ENCODE results near the gene ATAD2B.
"Not testable (repeated sequence)": the region's sequence is repeated elsewhere in the genome, so short reads cannot be mapped to it uniquely, and the experiment has no call there.

The ATAD2B gene

DNA sequence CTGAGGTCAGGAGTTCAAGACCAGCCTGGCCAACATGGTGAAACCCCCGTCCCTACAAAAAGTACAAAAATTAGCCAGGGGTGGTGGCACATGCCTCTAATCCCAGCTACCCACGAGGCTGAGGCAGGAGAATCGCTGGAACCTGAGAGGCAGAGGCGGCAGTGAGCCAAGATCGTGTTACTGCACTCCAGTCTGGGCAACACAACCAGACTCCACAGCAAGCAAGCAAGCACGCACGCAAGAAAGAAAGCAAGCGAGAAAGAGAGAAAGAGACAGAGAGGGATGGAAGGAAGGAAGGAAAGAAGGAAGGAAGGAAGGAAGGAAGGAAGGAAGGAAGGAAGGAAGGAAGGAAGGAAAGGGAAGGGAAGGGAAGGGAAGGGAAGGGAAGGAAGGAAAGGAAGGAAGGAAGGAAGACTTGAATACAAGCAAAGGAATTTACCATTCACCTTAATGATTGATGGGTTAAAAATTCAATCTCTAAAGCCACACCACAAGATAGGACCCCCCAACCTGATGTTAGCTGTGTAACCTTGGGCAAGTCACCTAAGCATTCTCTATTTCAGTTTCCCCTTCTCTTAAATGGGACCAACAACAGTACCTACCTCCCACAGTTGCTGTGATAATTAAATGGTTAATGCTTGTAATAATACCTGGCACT, 181.7 kb downstream of the ATAD2B start:
- CTCF ChIA-PET, result no interaction called here
- WGBS (ENCODE audit: insufficient coverage), result 98% methylated on average over 6 of the region's 8 CpGs
- Histone ChIP-seq H3K27me3 (replicated peaks in 2 of 5; ENCODE audit: control insufficient read depth in 4 of 5, insufficient read depth in 5 of 5, low read length in 4 of 5) (no peaks in the 10 kb centered on the region), H3K9me3 (ENCODE audit: control extremely low read depth in 1 of 5, control insufficient read depth in 4 of 5, insufficient read depth in 2 of 5, low read depth in 1 of 5, low read length in 4 of 5) (no peaks in the 10 kb centered on the region), H3K4me3 (ENCODE audit: control insufficient read depth in 1 of 7, extremely low read depth in 1 of 7, insufficient read depth in 4 of 7, low read depth in 2 of 7, low read length in 6 of 7) (no peak overlapping the region), H3K4me1 (ENCODE audit: control extremely low read depth in 1 of 4, control insufficient read depth in 4 of 4, insufficient read depth in 4 of 4, low read length in 3 of 4) (no peaks in the 10 kb centered on the region), H3K36me3 (ENCODE audit: control insufficient read depth in 4 of 4, insufficient read depth in 4 of 4, low read length in 3 of 4) (peaks cover 0 to 3% (median 1%) of the 10 kb centered on the region in 4 experiments), H3K27ac (ENCODE audit: insufficient read depth in 1 of 2, low read depth in 1 of 2, low read length in 2 of 2, poor library complexity in 1 of 2, severe bottlenecking in 2 of 2) (no peak overlapping the region)
- DNase-seq, result no peak
- POLR2A ChIA-PET, result no interaction called here

DNA sequence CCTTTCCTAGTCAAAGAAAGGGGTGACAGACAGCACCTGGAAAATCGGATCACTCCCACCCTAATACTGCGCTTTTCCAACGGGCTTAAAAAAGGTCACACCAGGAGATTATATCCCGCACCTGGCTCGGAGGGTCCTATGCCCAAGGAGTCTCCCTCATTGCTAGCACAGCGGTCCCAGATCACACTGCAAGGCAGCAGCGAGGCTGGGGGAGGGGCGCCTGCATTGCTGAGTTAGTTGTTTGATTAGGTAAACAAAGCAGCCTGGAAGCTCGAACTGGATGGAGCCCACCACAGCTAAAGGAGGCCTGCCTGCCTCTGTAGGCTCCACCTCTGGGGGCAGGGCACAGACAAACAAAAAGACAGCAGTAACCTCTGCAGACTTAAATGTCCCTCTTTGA, 190.1 kb downstream of the ATAD2B start:
- POLR2A ChIA-PET; H3K27me3 ChIP-seq (replicated peaks in 2 of 5; ENCODE audit: control insufficient read depth in 4 of 5, insufficient read depth in 5 of 5, low read length in 4 of 5); H3K9me3 ChIP-seq (ENCODE audit: control extremely low read depth in 1 of 5, control insufficient read depth in 4 of 5, insufficient read depth in 2 of 5, low read depth in 1 of 5, low read length in 4 of 5); H3K4me1 ChIP-seq (ENCODE audit: control extremely low read depth in 1 of 4, control insufficient read depth in 4 of 4, insufficient read depth in 4 of 4, low read length in 3 of 4); DNase-seq; H3K27ac ChIP-seq (ENCODE audit: insufficient read depth in 1 of 2, low read depth in 1 of 2, low read length in 2 of 2, poor library complexity in 1 of 2, severe bottlenecking in 2 of 2); H3K4me3 ChIP-seq (ENCODE audit: control insufficient read depth in 1 of 7, extremely low read depth in 1 of 7, insufficient read depth in 4 of 7, low read depth in 2 of 7, low read length in 6 of 7); CTCF ChIA-PET: not testable (repeated sequence)
- whole genome bisulfite sequencing (ENCODE audit: insufficient coverage), result 96% methylated on average over 8 of the region's 9 CpGs
- H3K36me3 ChIP-seq (ENCODE audit: control insufficient read depth in 4 of 4, insufficient read depth in 4 of 4, low read length in 3 of 4), result peaks cover 0 to 24% (median 1%) of the 10 kb centered on the region in 4 experiments

DNA sequence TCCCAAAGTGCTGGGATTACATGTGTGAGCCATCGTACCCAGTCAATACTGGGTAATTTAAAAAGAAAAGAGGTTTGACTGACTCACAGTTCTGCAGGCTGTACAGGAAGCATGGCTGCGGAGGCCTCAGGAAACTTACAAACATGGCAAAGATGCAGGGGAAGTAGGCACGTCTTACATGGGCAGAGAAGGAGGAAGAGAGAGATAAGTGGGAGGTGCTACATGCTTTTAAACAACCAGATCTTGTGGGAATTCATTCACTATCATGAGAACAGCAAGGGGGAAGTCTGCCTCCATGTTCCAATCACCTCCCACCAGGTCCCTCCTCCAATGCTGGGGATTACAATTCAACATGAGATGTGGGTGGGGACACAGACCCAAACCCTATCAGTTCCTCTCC, 192.5 kb downstream of the ATAD2B start:
- peaks cover 0 to 26% (median 3%) of the 10 kb centered on the region in 4 experiments for H3K36me3 ChIP-seq (ENCODE audit: control insufficient read depth in 4 of 4, insufficient read depth in 4 of 4, low read length in 3 of 4)
- peaks cover 0 to 9% (median 6%) of the 10 kb centered on the region in 5 experiments for H3K9me3 ChIP-seq (ENCODE audit: control extremely low read depth in 1 of 5, control insufficient read depth in 4 of 5, insufficient read depth in 2 of 5, low read depth in 1 of 5, low read length in 4 of 5)
- H3K27me3 ChIP-seq (replicated peaks in 2 of 5; ENCODE audit: control insufficient read depth in 4 of 5, insufficient read depth in 5 of 5, low read length in 4 of 5), result no peaks in the 10 kb centered on the region
- CTCF ChIA-PET, result no interaction called here
- peaks cover 0 to 6% (median 0%) of the 10 kb centered on the region in 4 experiments for H3K4me1 ChIP-seq (ENCODE audit: control extremely low read depth in 1 of 4, control insufficient read depth in 4 of 4, insufficient read depth in 4 of 4, low read length in 3 of 4)
- H3K4me3 ChIP-seq (ENCODE audit: control insufficient read depth in 1 of 7, extremely low read depth in 1 of 7, insufficient read depth in 4 of 7, low read depth in 2 of 7, low read length in 6 of 7), result no peak overlapping the region
- POLR2A ChIA-PET, result no interaction called here
- no peak for DNase-seq
- 90% methylated on average over 3 of the region's 3 CpGs for WGBS (ENCODE audit: insufficient coverage)
- H3K27ac ChIP-seq (ENCODE audit: insufficient read depth in 1 of 2, low read depth in 1 of 2, low read length in 2 of 2, poor library complexity in 1 of 2, severe bottlenecking in 2 of 2), result no peak overlapping the region

DNA sequence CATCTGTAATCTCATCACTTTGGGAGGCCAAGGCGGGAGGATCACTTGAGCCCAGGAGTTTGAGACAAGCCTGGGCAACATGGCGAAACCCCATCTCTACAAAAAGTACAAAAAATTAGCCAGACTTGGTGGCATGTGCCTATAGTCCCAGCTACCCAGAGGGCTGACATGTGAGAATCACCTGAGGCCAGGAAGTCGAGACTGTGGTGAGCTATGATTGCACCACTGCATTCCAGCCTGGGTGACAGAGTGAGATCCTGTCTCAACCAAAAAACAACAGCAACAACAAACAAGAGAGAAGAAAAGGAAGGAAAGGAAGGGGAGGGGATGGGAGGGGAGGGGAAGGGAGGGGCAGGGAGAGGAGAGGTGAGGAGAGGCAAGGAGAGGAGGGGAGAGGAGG, 203.9 kb downstream of the ATAD2B start:
- 100% methylated on average over 2 of the region's 3 CpGs for WGBS (ENCODE audit: insufficient coverage)
- DNase-seq; POLR2A ChIA-PET; CTCF ChIA-PET; H3K4me1 ChIP-seq (ENCODE audit: control extremely low read depth in 1 of 4, control insufficient read depth in 4 of 4, insufficient read depth in 4 of 4, low read length in 3 of 4); H3K4me3 ChIP-seq (ENCODE audit: control insufficient read depth in 1 of 7, extremely low read depth in 1 of 7, insufficient read depth in 4 of 7, low read depth in 2 of 7, low read length in 6 of 7); H3K27ac ChIP-seq (ENCODE audit: insufficient read depth in 1 of 2, low read depth in 1 of 2, low read length in 2 of 2, poor library complexity in 1 of 2, severe bottlenecking in 2 of 2); H3K27me3 ChIP-seq (replicated peaks in 2 of 5; ENCODE audit: control insufficient read depth in 4 of 5, insufficient read depth in 5 of 5, low read length in 4 of 5): not testable (repeated sequence)
- Histone ChIP-seq H3K36me3 (ENCODE audit: control insufficient read depth in 4 of 4, insufficient read depth in 4 of 4, low read length in 3 of 4) (peaks cover 0 to 28% (median 4%) of the 10 kb centered on the region in 4 experiments), H3K9me3 (ENCODE audit: control extremely low read depth in 1 of 5, control insufficient read depth in 4 of 5, insufficient read depth in 2 of 5, low read depth in 1 of 5, low read length in 4 of 5) (peaks cover 5 to 41% (median 6%) of the 10 kb centered on the region in 5 experiments)

DNA sequence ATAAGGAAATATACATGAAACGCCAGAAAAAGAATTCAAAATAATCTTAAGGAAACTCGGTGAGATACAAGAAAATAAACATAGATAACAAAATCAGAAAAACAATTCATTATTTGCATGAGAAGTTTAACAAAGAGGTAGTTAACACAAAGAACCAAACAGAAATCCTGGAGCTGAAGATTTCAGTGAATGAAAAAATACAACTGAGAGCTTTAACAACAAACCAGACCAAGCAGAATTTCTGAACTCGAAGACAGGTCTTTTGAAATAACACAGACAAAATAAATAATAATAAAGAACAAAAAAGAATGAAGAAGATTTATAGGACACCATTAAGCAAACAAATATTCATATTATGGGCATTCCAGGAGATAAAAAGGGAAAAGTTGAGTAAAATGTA, 204.7 kb downstream of the ATAD2B start:
- H3K36me3 ChIP-seq (ENCODE audit: control insufficient read depth in 4 of 4, insufficient read depth in 4 of 4, low read length in 3 of 4), result peaks cover 0 to 28% (median 4%) of the 10 kb centered on the region in 4 experiments
- no CpG with 5 or more reads among the region's 3 CpGs for WGBS (ENCODE audit: insufficient coverage)
- CTCF ChIA-PET, result interaction anchor here (1.4 kb wide), 1 partner anchor 14 kb away, joined by 3 read pairs; no protein-coding TSS in a partner anchor
- peak in 1 of 3 donors; percentile 11 for DNase-seq
- no peak overlapping the region for H3K4me3 ChIP-seq (ENCODE audit: control insufficient read depth in 1 of 7, extremely low read depth in 1 of 7, insufficient read depth in 4 of 7, low read depth in 2 of 7, low read length in 6 of 7)
- no peak overlapping the region for H3K27ac ChIP-seq (ENCODE audit: insufficient read depth in 1 of 2, low read depth in 1 of 2, low read length in 2 of 2, poor library complexity in 1 of 2, severe bottlenecking in 2 of 2)
- POLR2A ChIA-PET, result no interaction called here
- no peaks in the 10 kb centered on the region for H3K4me1 ChIP-seq (ENCODE audit: control extremely low read depth in 1 of 4, control insufficient read depth in 4 of 4, insufficient read depth in 4 of 4, low read length in 3 of 4)
- no peaks in the 10 kb centered on the region for H3K27me3 ChIP-seq (replicated peaks in 2 of 5; ENCODE audit: control insufficient read depth in 4 of 5, insufficient read depth in 5 of 5, low read length in 4 of 5)
- H3K9me3 ChIP-seq (ENCODE audit: control extremely low read depth in 1 of 5, control insufficient read depth in 4 of 5, insufficient read depth in 2 of 5, low read depth in 1 of 5, low read length in 4 of 5), result peaks cover 5 to 41% (median 6%) of the 10 kb centered on the region in 5 experiments

DNA sequence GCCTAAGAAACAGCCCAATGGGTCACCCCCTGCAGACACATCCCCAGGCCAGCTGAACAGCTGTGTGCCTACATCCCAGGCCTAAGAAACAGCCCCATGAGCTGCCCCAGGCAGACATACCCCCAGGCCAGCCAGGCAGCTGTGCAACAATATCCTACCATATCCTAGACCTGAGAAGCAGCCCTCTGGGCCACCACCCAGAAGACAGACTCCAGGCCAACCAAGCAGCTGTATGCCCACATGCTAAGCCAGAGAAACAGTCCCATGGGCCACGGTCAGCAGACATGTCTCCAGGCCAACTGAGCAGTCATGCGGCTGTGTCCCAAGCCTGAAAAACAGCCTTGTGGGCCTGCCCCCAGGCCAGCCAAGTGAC, 205.5 kb downstream of the ATAD2B start:
- no peaks in the 10 kb centered on the region for H3K27me3 ChIP-seq (replicated peaks in 2 of 5; ENCODE audit: control insufficient read depth in 4 of 5, insufficient read depth in 5 of 5, low read length in 4 of 5)

DNA sequence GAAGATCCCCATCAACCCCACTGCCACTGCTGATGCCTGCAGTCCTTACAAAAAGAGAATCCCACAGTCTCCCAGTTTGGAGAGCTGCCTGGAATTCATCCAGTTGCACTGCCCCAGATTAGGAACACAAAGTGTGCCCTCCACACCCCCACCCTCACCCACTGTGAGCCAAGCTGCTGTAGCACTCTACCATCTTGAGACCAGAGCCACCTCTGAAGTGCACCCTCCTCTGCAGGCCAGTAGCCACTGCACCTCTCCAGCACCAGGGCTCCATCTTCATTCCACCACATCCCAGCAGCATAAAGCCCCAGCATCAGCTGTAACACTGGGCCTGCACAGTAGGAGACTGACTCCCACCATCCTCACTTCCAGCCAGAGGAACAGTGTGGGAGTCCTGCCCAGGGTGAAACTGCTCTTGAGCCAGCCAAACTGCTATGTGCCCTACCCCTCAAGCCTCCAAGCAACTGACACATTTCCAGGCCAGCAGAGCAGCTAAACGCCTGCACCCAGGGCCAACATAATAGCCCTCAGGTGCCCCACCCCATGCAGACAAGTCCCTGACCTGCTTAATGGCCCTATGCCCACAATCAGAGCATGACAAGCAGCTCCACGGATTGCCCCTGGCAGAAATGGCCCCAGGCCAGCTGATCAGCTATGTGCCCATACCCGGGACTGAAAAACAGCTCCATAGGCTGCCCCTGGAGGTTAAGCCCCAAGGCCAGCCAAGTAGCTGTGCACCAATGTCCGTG, 206.0 kb downstream of the ATAD2B start:
- WGBS (ENCODE audit: insufficient coverage), result 87% methylated on average over 4 of the region's 4 CpGs
- no peak for DNase-seq
- Histone ChIP-seq H3K4me3 (ENCODE audit: control insufficient read depth in 1 of 7, extremely low read depth in 1 of 7, insufficient read depth in 4 of 7, low read depth in 2 of 7, low read length in 6 of 7) (no peak overlapping the region), H3K4me1 (ENCODE audit: control extremely low read depth in 1 of 4, control insufficient read depth in 4 of 4, insufficient read depth in 4 of 4, low read length in 3 of 4) (no peaks in the 10 kb centered on the region), H3K36me3 (ENCODE audit: control insufficient read depth in 4 of 4, insufficient read depth in 4 of 4, low read length in 3 of 4) (peaks cover 0 to 24% (median 5%) of the 10 kb centered on the region in 4 experiments), H3K27me3 (replicated peaks in 2 of 5; ENCODE audit: control insufficient read depth in 4 of 5, insufficient read depth in 5 of 5, low read length in 4 of 5) (no peaks in the 10 kb centered on the region), H3K9me3 (ENCODE audit: control extremely low read depth in 1 of 5, control insufficient read depth in 4 of 5, insufficient read depth in 2 of 5, low read depth in 1 of 5, low read length in 4 of 5) (peaks cover 4 to 36% (median 6%) of the 10 kb centered on the region in 5 experiments), H3K27ac (ENCODE audit: insufficient read depth in 1 of 2, low read depth in 1 of 2, low read length in 2 of 2, poor library complexity in 1 of 2, severe bottlenecking in 2 of 2) (no peak overlapping the region)
- CTCF ChIA-PET, result interaction anchor here (0.5 kb wide), 1 partner anchor 109 kb away, joined by 3 read pairs; no protein-coding TSS in a partner anchor
- POLR2A ChIA-PET, result no interaction called here

More for the DNA sequence above, 205.5 kb downstream of the ATAD2B start:
- CTCF ChIA-PET, result interaction anchor here (0.5 to 1.4 kb wide), 2 partner anchors 13 to 108 kb away, joined by 3 read pairs; no protein-coding TSS in a partner anchor
- H3K36me3 ChIP-seq (ENCODE audit: control insufficient read depth in 4 of 4, insufficient read depth in 4 of 4, low read length in 3 of 4), result peaks cover 0 to 30% (median 6%) of the 10 kb centered on the region in 4 experiments
- WGBS (ENCODE audit: insufficient coverage), result 83% methylated on average over 1 of the region's 2 CpGs
- no peak for DNase-seq
- H3K4me1 ChIP-seq (ENCODE audit: control extremely low read depth in 1 of 4, control insufficient read depth in 4 of 4, insufficient read depth in 4 of 4, low read length in 3 of 4), result no peaks in the 10 kb centered on the region
- no peak overlapping the region for H3K27ac ChIP-seq (ENCODE audit: insufficient read depth in 1 of 2, low read depth in 1 of 2, low read length in 2 of 2, poor library complexity in 1 of 2, severe bottlenecking in 2 of 2)
- H3K9me3 ChIP-seq (ENCODE audit: control extremely low read depth in 1 of 5, control insufficient read depth in 4 of 5, insufficient read depth in 2 of 5, low read depth in 1 of 5, low read length in 4 of 5), result peaks cover 5 to 41% (median 6%) of the 10 kb centered on the region in 5 experiments
- no peak overlapping the region for H3K4me3 ChIP-seq (ENCODE audit: control insufficient read depth in 1 of 7, extremely low read depth in 1 of 7, insufficient read depth in 4 of 7, low read depth in 2 of 7, low read length in 6 of 7)
- POLR2A ChIA-PET, result no interaction called here
